ENCODE data around the gene NANOS3. TPM values are rescaled to one million over a fixed set of nuclear protein-coding genes. Genes with fewer than 3 reads are reported as not detected.

NANOS3 gene
- total RNA-seq, 2 donors from 2014 or later: 1.2 to 3.6 TPM

GRCh38 chr19:13865571-13866462 is 11.1 kb upstream of the NANOS3 start:
- Mint-ChIP-seq H3K36me3 (ENCODE audit: low read depth) (peaks cover 21% of the 10 kb centered on the region), H3K4me3 (peak overlapping the region; percentile 69), H3K9me3 (no peaks in the 10 kb centered on the region), H3K27ac (no peak overlapping the region), H3K4me1 (peaks cover 26% of the 10 kb centered on the region), H3K27me3 (peaks cover 22% of the 10 kb centered on the region)
- ATAC-seq (replicated peaks): no peak

GRCh38 chr19:13866463-13867046 is 10.4 kb upstream of the NANOS3 start:
- Mint-ChIP-seq H3K27me3 (peaks cover 22% of the 10 kb centered on the region), H3K9me3 (no peaks in the 10 kb centered on the region), H3K27ac (peak overlapping the region; percentile 15), H3K4me3 (peak overlapping the region; percentile 69), H3K36me3 (ENCODE audit: low read depth) (peaks cover 21% of the 10 kb centered on the region), H3K4me1 (peaks cover 23% of the 10 kb centered on the region)
- no peak for ATAC-seq (replicated peaks)

GRCh38 chr19:13868663-13869062 is 8.3 kb upstream of the NANOS3 start:
- Mint-ChIP-seq H3K4me3 (no peak overlapping the region), H3K9me3 (no peaks in the 10 kb centered on the region), H3K36me3 (ENCODE audit: low read depth) (peaks cover 16% of the 10 kb centered on the region), H3K4me1 (peaks cover 18% of the 10 kb centered on the region), H3K27ac (no peak overlapping the region), H3K27me3 (peaks cover 22% of the 10 kb centered on the region)
- no peak for ATAC-seq (replicated peaks)

- Mint-ChIP-seq H3K4me1 (peaks cover 12% of the 10 kb centered on the region), H3K27me3 (peaks cover 19% of the 10 kb centered on the region), H3K4me3 (no peak overlapping the region), H3K36me3 (ENCODE audit: low read depth) (peaks cover 12% of the 10 kb centered on the region), H3K9me3 (no peaks in the 10 kb centered on the region), H3K27ac (no peak overlapping the region)
- ATAC-seq (replicated peaks): no peak
These were observed 7.7 kb upstream of the NANOS3 start for GRCh38 chr19:13869281-13869680.

GRCh38 chr19:13870873-13871272 is 6.1 kb upstream of the NANOS3 start:
- Mint-ChIP-seq H3K4me1 (peaks cover 7% of the 10 kb centered on the region), H3K27me3 (peaks cover 16% of the 10 kb centered on the region), H3K27ac (no peak overlapping the region), H3K9me3 (no peaks in the 10 kb centered on the region), H3K4me3 (no peak overlapping the region), H3K36me3 (ENCODE audit: low read depth) (peaks cover 8% of the 10 kb centered on the region)
- no peak for ATAC-seq (replicated peaks)

- peak overlapping the region; percentile 49 for H3K4me3 Mint-ChIP-seq
- no peaks in the 10 kb centered on the region for H3K4me1 Mint-ChIP-seq
- ATAC-seq (replicated peaks): no peak
These were observed 4.6 kb upstream of the NANOS3 start for GRCh38 chr19:13872339-13872694.

GRCh38 chr19:13872695-13873389 is 4.1 kb upstream of the NANOS3 start:
- Mint-ChIP-seq H3K4me3 (peak overlapping the region; percentile 49), H3K27me3 (peaks cover 4% of the 10 kb centered on the region), H3K27ac (no peak overlapping the region), H3K9me3 (no peaks in the 10 kb centered on the region), H3K4me1 (no peaks in the 10 kb centered on the region), H3K36me3 (ENCODE audit: low read depth) (no peaks in the 10 kb centered on the region)
- ATAC-seq (replicated peaks): peak; percentile 63

More at GRCh38 chr19:13872339-13872694, 4.6 kb upstream of the NANOS3 start:
- Mint-ChIP-seq H3K9me3 (no peaks in the 10 kb centered on the region), H3K27me3 (peaks cover 8% of the 10 kb centered on the region), H3K27ac (no peak overlapping the region), H3K36me3 (ENCODE audit: low read depth) (no peaks in the 10 kb centered on the region)

GRCh38 chr19:13873834-13874515 is 3.0 kb upstream of the NANOS3 start:
- H3K36me3 Mint-ChIP-seq (ENCODE audit: low read depth): no peaks in the 10 kb centered on the region
- no peak overlapping the region for H3K4me3 Mint-ChIP-seq
- H3K27ac Mint-ChIP-seq: no peak overlapping the region
- peaks cover 4% of the 10 kb centered on the region for H3K27me3 Mint-ChIP-seq
- H3K4me1 Mint-ChIP-seq: no peaks in the 10 kb centered on the region
- ATAC-seq (replicated peaks): no peak
- H3K9me3 Mint-ChIP-seq: no peaks in the 10 kb centered on the region

- Mint-ChIP-seq H3K36me3 (ENCODE audit: low read depth) (no peaks in the 10 kb centered on the region), H3K4me3 (no peak overlapping the region), H3K4me1 (peaks cover 4% of the 10 kb centered on the region), H3K27me3 (peaks cover 4% of the 10 kb centered on the region), H3K27ac (no peak overlapping the region), H3K9me3 (no peaks in the 10 kb centered on the region)
- no peak for ATAC-seq (replicated peaks)
These were observed 1.1 kb upstream of the NANOS3 start for GRCh38 chr19:13875824-13876223.

- Mint-ChIP-seq H3K36me3 (ENCODE audit: low read depth) (no peaks in the 10 kb centered on the region), H3K27ac (no peak overlapping the region), H3K4me3 (no peak overlapping the region), H3K27me3 (peaks cover 4% of the 10 kb centered on the region), H3K4me1 (peaks cover 14% of the 10 kb centered on the region), H3K9me3 (no peaks in the 10 kb centered on the region)
- ATAC-seq (replicated peaks): no peak
These were observed 369 bp downstream of the NANOS3 start for GRCh38 chr19:13877303-13877702.

GRCh38 chr19:13880059-13881043 is 3.4 kb downstream of the NANOS3 start:
- Mint-ChIP-seq H3K4me3 (peak overlapping the region; percentile 75), H3K9me3 (no peaks in the 10 kb centered on the region), H3K4me1 (peaks cover 19% of the 10 kb centered on the region)

GRCh38 chr19:13881251-13881691 is 4.3 kb downstream of the NANOS3 start:
- Mint-ChIP-seq H3K27me3 (no peaks in the 10 kb centered on the region), H3K4me3 (peak overlapping the region; percentile 75), H3K36me3 (ENCODE audit: low read depth) (no peaks in the 10 kb centered on the region), H3K4me1 (peaks cover 19% of the 10 kb centered on the region), H3K27ac (peak overlapping the region; percentile 89), H3K9me3 (no peaks in the 10 kb centered on the region)
- ATAC-seq (replicated peaks): peak; percentile 5

More at GRCh38 chr19:13880059-13881043, 3.4 kb downstream of the NANOS3 start:
- Mint-ChIP-seq H3K27me3 (no peaks in the 10 kb centered on the region), H3K36me3 (ENCODE audit: low read depth) (no peaks in the 10 kb centered on the region), H3K27ac (peak overlapping the region; percentile 65)
- ATAC-seq (replicated peaks): peak; percentile 91

- peak; percentile 69 for ATAC-seq (replicated peaks)
- Mint-ChIP-seq H3K9me3 (no peaks in the 10 kb centered on the region), H3K27ac (peak overlapping the region; percentile 89), H3K27me3 (no peaks in the 10 kb centered on the region), H3K4me3 (peak overlapping the region; percentile 75), H3K36me3 (ENCODE audit: low read depth) (no peaks in the 10 kb centered on the region), H3K4me1 (peaks cover 19% of the 10 kb centered on the region)
These were observed 4.9 kb downstream of the NANOS3 start for GRCh38 chr19:13881692-13882418.

All from activated T-helper 17 cell treated with anti-CD3 and anti-CD28 coated beads, Interleukin-2, amount 50 U/mL, for 72 hours (primary cell).